ENCODE results near the gene SLC35C1. TPM values are rescaled to one million over a fixed set of nuclear protein-coding genes. Genes with fewer than 3 reads are reported as not detected.

SLC35C1 gene
- total RNA-seq, 4 donors from 2014 or later = under 0.01 to 12.7 (median 5.2) TPM

GRCh38 chr11:45811571-45812290 is 6.8 kb downstream of the SLC35C1 start:
- H3K36me3 ChIP-seq = no peaks in the 10 kb centered on the region
- TF ChIP-seq POLR2A (IDR thresholded peaks at IDR 0.05) (no peak), CTCF (IDR thresholded peaks at IDR 0.05) (no peak)
- H3K27me3 ChIP-seq = no peaks in the 10 kb centered on the region
- no peaks in the 10 kb centered on the region for H3K9me3 ChIP-seq
- peak in 1 of 2 donors; percentile 6 for DNase-seq
- H3K27ac ChIP-seq = no peak overlapping the region
- peaks cover 0 to 8% of the 10 kb centered on the region in 2 donors for H3K4me1 ChIP-seq
- H3K4me3 ChIP-seq = no peak overlapping the region
- intact Hi-C loops (cut with DNase I; ENCODE audit: low total_unique reads) = no loop called here

- Histone ChIP-seq H3K27ac (no peak overlapping the region), H3K27me3 (no peaks in the 10 kb centered on the region), H3K4me1 (no peaks in the 10 kb centered on the region), H3K4me3 (no peak overlapping the region), H3K36me3 (no peaks in the 10 kb centered on the region), H3K9me3 (no peaks in the 10 kb centered on the region)
- TF ChIP-seq CTCF (IDR thresholded peaks at IDR 0.05) = no peak
- no peak for TF ChIP-seq POLR2A (IDR thresholded peaks at IDR 0.05)
- peak in 1 of 2 donors; percentile 6 for DNase-seq
- intact Hi-C loops (cut with DNase I; ENCODE audit: low total_unique reads) = no loop called here
These were observed 7.9 kb downstream of the SLC35C1 start for GRCh38 chr11:45812581-45813548.

- no peaks in the 10 kb centered on the region for H3K36me3 ChIP-seq
- TF ChIP-seq POLR2A (IDR thresholded peaks at IDR 0.05) (no peak), CTCF (IDR thresholded peaks at IDR 0.05) (no peak)
- peak in 1 of 2 donors; percentile 7 for DNase-seq
- intact Hi-C loops (cut with DNase I; ENCODE audit: low total_unique reads) = no loop called here
- no peaks in the 10 kb centered on the region for H3K9me3 ChIP-seq
- no peaks in the 10 kb centered on the region for H3K27me3 ChIP-seq
- H3K27ac ChIP-seq = no peak overlapping the region
- H3K4me1 ChIP-seq = no peaks in the 10 kb centered on the region
- no peak overlapping the region for H3K4me3 ChIP-seq
These were observed 10.8 kb downstream of the SLC35C1 start for GRCh38 chr11:45815747-45816146.

- intact Hi-C loops (cut with DNase I; ENCODE audit: low total_unique reads) = no loop called here
- Histone ChIP-seq H3K4me3 (no peak overlapping the region), H3K27ac (no peak overlapping the region), H3K36me3 (no peaks in the 10 kb centered on the region), H3K9me3 (no peaks in the 10 kb centered on the region), H3K4me1 (no peaks in the 10 kb centered on the region), H3K27me3 (no peaks in the 10 kb centered on the region)
- TF ChIP-seq POLR2A (IDR thresholded peaks at IDR 0.05) = no peak
- TF ChIP-seq CTCF (IDR thresholded peaks at IDR 0.05) = no peak
- DNase-seq = no peak
These were observed 11.7 kb downstream of the SLC35C1 start for GRCh38 chr11:45816614-45817013.

- intact Hi-C loops (cut with DNase I; ENCODE audit: low total_unique reads) = no loop called here
- Histone ChIP-seq H3K4me3 (no peak overlapping the region), H3K9me3 (no peaks in the 10 kb centered on the region), H3K36me3 (no peaks in the 10 kb centered on the region), H3K27ac (no peak overlapping the region), H3K4me1 (no peaks in the 10 kb centered on the region), H3K27me3 (no peaks in the 10 kb centered on the region)
- no peak for DNase-seq
- TF ChIP-seq CTCF (IDR thresholded peaks at IDR 0.05) = no peak
- TF ChIP-seq POLR2A (IDR thresholded peaks at IDR 0.05) = no peak
These were observed 12.2 kb downstream of the SLC35C1 start for GRCh38 chr11:45817191-45817590.

Data from uterus (tissue), 4 donors.